ENCODE results near the gene PRRC2B. TPM values are rescaled to one million over a fixed set of nuclear protein-coding genes. Genes with fewer than 3 reads are reported as not detected.
A peak's percentile ranks its signal among the peaks of the same experiment; 100 is the strongest.

Gene PRRC2B
- polyA plus RNA-seq, 3 donors, result 163 to 247 (median 183) TPM

GRCh38 chr9:131405858-131406537 lies 12.1 kb downstream of the PRRC2B start:
- no peak for DNase-seq

DNA sequence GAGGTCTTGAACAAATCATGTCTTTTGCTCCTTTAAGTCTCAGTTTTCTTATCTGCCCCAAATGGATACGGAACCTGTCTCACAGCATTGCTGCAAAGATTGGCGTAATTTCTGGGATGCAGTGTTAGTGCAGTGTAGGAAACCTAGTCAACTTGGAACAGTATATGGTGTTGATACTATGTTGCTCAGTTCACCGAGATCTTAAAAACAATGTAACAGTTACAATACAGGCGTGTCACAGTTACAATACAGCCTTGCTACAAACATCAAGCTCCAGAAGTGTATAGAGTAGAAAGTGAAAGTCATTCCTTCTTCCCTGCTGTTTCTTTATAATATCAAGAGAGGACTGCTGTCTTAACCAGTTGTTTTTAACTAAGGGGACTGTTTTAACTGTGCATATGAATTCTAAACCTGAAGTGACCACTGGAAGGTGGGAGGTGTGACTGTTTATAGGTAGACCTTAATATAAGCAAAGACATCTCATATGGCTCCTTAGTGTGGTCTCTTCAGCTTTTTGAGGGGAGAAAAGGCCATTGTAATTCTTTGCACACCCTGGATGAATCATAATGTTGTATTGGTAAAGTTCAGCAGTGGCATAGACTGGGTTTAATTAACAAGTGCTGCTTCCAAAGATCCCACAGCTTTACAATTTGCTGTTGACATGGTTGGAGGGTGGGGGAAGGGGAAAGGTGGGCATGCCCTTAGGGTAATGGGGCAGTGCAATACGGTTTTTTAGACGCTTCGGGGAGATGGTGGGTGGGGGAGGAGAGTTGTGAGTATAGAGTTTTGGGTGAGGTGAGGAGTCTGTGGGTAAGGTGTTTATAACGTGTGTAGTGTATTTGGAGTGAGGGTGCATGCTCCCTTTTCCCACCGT lies 12.9 kb downstream of the PRRC2B start:
- no peak for DNase-seq

- no peak for DNase-seq
These were observed 13.9 kb downstream of the PRRC2B start for GRCh38 chr9:131407717-131408195.

DNA sequence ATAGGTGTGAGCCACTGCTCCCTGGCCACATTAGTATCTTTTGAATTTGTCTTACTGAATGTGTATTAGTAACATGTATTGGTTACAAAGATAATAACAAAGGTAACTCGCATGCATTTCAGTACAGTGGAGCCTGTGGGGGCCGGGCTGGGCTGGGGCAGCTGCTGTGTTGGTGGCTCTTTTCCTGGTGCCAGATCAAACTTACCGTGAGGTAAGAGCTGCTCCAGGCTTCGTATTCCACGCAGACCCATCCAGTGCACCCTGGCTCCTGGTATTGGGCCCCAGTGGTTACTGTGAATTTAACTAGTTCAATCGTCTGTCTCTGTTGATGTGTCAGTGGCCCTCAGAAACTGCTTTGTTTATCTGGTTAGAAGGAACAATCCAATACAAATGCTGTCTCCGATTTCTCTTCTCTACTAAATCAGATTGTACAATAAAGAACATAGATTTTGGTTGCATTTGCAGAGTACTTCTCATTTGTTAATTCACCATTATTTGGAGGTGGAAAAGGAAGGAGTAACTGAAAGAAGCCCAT lies 15.6 kb downstream of the PRRC2B start:
- no peak for DNase-seq

- DNase-seq, result no peak
These were observed 16.2 kb downstream of the PRRC2B start for GRCh38 chr9:131410044-131410491.

- no peak for DNase-seq
These were observed 18.1 kb downstream of the PRRC2B start for GRCh38 chr9:131411719-131412681.

GRCh38 chr9:131416509-131416908 lies 22.6 kb downstream of the PRRC2B start:
- DNase-seq, result no peak

DNA sequence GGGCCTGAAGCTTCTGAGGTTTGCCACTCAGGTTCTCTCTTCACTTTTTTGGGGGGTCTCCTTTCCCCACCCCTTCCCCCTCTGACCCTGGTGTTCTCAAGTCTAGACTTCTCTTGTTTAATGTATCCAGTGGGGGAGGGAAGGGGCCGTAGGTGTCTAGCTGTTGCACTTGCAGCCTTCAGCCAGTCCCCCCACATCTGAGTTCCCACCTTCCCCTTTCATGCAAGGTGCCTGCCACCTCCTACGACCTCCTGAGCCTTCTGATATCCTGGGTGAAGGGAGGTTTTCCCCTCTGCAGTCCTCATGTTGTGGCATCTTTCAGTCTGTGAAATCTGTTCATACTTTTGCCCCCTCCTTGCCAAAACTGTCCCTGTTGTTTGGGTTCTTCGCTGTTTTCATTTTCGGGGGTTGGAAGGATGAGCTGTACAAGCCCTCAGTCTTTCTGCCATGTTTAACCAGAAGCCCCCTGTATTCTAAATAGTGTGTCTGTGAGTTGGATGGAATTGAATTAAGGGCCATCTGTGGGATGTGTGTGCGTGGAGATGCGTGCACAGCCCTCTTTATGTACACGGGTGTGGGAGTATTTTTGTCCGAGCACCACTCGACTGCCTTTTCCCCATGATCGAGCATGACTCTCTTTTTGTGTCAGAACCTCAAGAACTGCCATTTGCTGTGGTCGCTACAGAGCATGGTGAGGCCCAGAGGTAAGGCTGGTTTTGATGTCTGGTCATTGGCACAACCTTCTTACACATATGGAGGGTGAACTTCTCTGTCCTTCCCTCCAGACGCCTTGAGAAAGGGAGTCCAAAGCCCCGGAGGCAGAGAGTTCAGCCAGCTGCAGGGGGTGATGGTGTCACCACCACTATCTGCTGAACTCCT lies 23.6 kb downstream of the PRRC2B start:
- no peak for DNase-seq

GRCh38 chr9:131418143-131419025 lies 24.5 kb downstream of the PRRC2B start:
- DNase-seq, result no peak

DNA sequence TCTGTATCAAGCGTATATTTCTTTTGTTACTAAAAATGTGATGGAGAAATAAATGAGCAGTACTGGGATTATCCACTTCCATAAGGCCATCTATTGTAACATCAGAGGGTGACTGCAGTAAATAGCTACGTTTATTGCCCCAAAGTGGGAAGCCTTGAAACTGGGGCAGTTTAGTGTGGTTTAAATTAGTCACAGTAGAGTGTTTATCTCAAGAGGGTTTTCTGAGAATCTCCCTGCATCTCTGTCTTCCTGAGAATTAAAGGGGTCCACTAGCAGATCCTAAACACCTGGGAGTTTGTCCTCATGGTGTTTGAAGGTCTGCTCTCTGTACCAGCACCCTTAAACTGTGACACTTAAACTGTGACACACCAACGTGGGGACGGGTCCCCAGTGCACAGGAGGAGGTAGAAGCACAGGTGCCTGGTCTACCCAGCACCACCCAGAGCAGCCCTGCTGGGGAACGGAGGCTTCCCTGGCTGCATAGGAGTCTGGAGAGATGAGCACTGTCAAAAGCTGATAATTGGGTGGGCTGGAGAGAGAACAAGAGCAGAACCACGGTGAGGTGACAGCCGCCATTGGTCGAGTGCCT lies 25.2 kb downstream of the PRRC2B start:
- no peak for DNase-seq

GRCh38 chr9:131419716-131420115 lies 25.8 kb downstream of the PRRC2B start:
- no peak for DNase-seq

GRCh38 chr9:131420980-131421624 lies 27.2 kb downstream of the PRRC2B start:
- no peak for DNase-seq

DNA sequence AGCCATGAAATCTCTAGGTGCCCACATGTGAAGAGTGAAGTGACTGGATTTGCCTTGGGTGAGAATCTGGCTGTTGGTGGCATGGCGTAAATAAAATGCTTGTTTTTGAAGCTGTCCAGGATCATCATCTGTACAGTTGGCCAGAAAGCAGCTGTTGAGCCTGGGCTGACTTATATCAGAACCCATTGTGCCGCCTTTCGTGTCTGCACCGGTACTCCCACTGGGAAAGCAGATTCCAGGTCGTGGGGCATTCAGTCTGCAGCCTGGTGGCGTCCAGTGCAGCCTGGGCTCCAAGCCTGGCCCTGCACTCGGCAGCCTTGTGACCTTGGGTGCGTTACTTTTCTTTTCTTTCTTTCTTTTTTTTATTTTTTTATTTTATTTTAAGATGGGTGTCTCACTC lies 27.8 kb downstream of the PRRC2B start:
- DNase-seq, result no peak

DNA sequence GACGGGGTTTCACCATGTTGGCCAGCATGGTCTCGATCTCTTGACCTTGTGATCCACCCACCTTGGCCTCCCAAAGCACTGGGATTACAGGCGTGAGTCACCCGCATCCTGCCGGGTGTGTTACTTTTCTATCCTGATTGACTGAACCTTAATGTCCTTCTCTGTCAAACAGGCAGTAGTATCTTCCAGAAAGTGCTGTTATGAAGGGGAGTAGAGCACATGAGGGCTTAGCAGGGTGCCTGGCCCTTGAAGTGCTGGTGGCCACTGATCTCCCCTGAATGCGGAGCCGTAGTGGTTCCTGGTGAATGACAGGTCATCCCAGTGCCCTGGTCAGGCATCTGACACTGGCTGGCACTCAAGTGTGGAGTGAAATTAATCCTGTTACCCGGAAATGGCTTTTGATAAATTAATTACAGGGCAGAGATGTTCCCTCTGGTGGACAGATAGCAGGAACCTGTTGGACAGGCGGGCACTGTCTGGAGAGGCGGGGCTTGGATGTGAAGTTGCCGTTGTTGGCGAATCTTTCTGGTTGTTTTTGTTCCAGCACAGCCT lies 28.4 kb downstream of the PRRC2B start:
- no peak for DNase-seq

GRCh38 chr9:131423171-131423581 lies 29.3 kb downstream of the PRRC2B start:
- DNase-seq, result peak; percentile 84

GRCh38 chr9:131426545-131426944 lies 32.7 kb downstream of the PRRC2B start:
- no peak for DNase-seq

- no peak for DNase-seq
These were observed 35.5 kb downstream of the PRRC2B start for GRCh38 chr9:131429121-131430012.

Measured in renal pelvis (tissue), 4 donors.